ENCODE data around the gene PGP. TPM values are rescaled to one million over a fixed set of nuclear protein-coding genes. Genes with fewer than 3 reads are reported as not detected.

PGP gene
- total and polyA plus RNA-seq, 4 experiments from 2014 or later = 7.8 to 27.3 (median 19.7) TPM

GRCh38 chr16:2162676-2163118 lies 51.9 kb downstream of the PGP start:
- peaks cover 2 to 3% of the 10 kb centered on the region in 2 donors for H3K36me3 Mint-ChIP-seq
- H3K4me1 Mint-ChIP-seq = peaks cover 0 to 7% (median 2%) of the 10 kb centered on the region in 4 donors
- Histone ChIP-seq H3K4me1 (ENCODE audit: insufficient read depth, low read length) (peaks cover 9% of the 10 kb centered on the region), H3K27me3 (ENCODE audit: insufficient read depth, low read length) (no peaks in the 10 kb centered on the region), H3K36me3 (ENCODE audit: insufficient read depth, low read length) (peaks cover under 1% of the 10 kb centered on the region), H3K9me3 (ENCODE audit: control insufficient read depth in 1 of 2, low read length in 2 of 2) (no peaks in the 10 kb centered on the region), H3K4me3 (ENCODE audit: low read length in 2 of 2) (no peak overlapping the region), H3K27ac (ENCODE audit: low read depth, low read length) (no peak overlapping the region)
- no peak overlapping the region for H3K27ac Mint-ChIP-seq
- ChIA-PET POLR2A (ENCODE audit: partially characterized antibody) (interaction anchor here (1.0 kb wide), 1 partner anchor 198 kb away, joined by 3 read pairs; the partner anchor contains the start of gene RPS2), CTCF (ENCODE audit: partially characterized antibody) (interaction anchor here (1.1 kb wide), 1 partner anchor 22 kb away, joined by 4 read pairs; no protein-coding TSS in a partner anchor)
- H3K9me3 Mint-ChIP-seq = no peaks in the 10 kb centered on the region
- no peak for DNase-seq
- intact Hi-C loops (cut with micrococcal nuclease) = no loop called here
- H3K27me3 Mint-ChIP-seq = no peaks in the 10 kb centered on the region
- H3K4me3 Mint-ChIP-seq = no peak overlapping the region

DNA sequence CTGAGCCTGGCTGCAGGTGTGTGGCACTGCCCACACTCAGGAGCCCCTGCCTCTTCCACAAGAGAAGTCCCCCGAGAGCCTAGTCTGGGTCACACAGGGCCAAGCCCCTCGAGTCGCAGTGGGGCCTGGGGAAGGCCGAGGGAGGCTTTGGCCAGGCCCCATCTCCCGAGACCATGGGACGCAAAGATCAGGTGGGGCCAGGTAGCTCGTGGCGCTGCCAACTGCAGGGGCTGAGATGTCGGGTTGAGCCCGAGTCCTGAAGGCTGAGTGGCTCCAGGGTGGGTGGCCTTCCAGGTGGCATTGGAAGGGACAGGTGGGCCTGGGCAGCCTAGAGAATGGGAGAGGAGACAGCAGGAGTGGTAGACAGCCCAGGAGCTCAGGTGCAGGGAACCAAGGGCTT lies 52.7 kb downstream of the PGP start:
- Histone ChIP-seq H3K27me3 (ENCODE audit: insufficient read depth, low read length) (no peaks in the 10 kb centered on the region), H3K27ac (ENCODE audit: low read depth, low read length) (no peak overlapping the region), H3K36me3 (ENCODE audit: insufficient read depth, low read length) (no peaks in the 10 kb centered on the region), H3K4me1 (ENCODE audit: insufficient read depth, low read length) (peaks cover 17% of the 10 kb centered on the region), H3K4me3 (ENCODE audit: low read length in 2 of 2) (no peak overlapping the region), H3K9me3 (ENCODE audit: control insufficient read depth in 1 of 2, low read length in 2 of 2) (no peaks in the 10 kb centered on the region)
- POLR2A ChIA-PET (ENCODE audit: partially characterized antibody) = interaction anchor here (1.0 kb wide), 1 partner anchor 197 kb away, joined by 3 read pairs; the partner anchor contains the start of gene RPS2
- H3K27me3 Mint-ChIP-seq = no peaks in the 10 kb centered on the region
- peaks cover 2 to 3% of the 10 kb centered on the region in 2 donors for H3K36me3 Mint-ChIP-seq
- peak overlapping the region in 1 of 8 donors; percentile 31 for H3K4me3 Mint-ChIP-seq
- peaks cover 4 to 15% (median 8%) of the 10 kb centered on the region in 4 donors for H3K4me1 Mint-ChIP-seq
- peak overlapping the region in 4 of 7 donors; percentile 29 to 81 (median 44) for H3K27ac Mint-ChIP-seq
- DNase-seq = no peak
- intact Hi-C loops (cut with micrococcal nuclease) = no loop called here
- CTCF ChIA-PET (ENCODE audit: partially characterized antibody) = interaction anchor here (1.1 kb wide), 1 partner anchor 21 kb away, joined by 4 read pairs; no protein-coding TSS in a partner anchor
- no peaks in the 10 kb centered on the region for H3K9me3 Mint-ChIP-seq

Other genes starting within 250 kb of the PGP start
- not detected for gene RNF151, start 248.0 kb downstream of the PGP start, total RNA-seq
- not detected for gene RNF151, start 248.0 kb downstream of the PGP start, polyA plus RNA-seq
- gene TBL3, start 242.8 kb downstream of the PGP start, total RNA-seq = 10 to 100 TPM; 33.2 to 35.0 TPM
- 10 to 100 TPM; 44.1 to 47.6 TPM for gene TBL3, start 242.8 kb downstream of the PGP start, polyA plus RNA-seq
- under 1 TPM; 0.47 to 0.84 TPM for gene NOXO1, start 233.4 kb downstream of the PGP start, total RNA-seq
- gene NOXO1, start 233.4 kb downstream of the PGP start, polyA plus RNA-seq = under 1 TPM; 0.50 to 0.54 TPM
- 10 to 100 TPM; 19.6 to 22.6 TPM for gene GFER, start 230.6 kb downstream of the PGP start, total RNA-seq
- gene GFER, start 230.6 kb downstream of the PGP start, polyA plus RNA-seq = 10 to 100 TPM; 32.2 to 35.7 TPM
- 1 to 10 TPM; 1.6 TPM for gene SYNGR3, start 224.9 kb downstream of the PGP start, total RNA-seq
- 1 to 10 TPM in 1 of 2 donors, under 1 TPM in 1; 0.50 to 2.2 TPM for gene SYNGR3, start 224.9 kb downstream of the PGP start, polyA plus RNA-seq
- gene ZNF598, start 205.0 kb downstream of the PGP start, total RNA-seq = 10 to 100 TPM; 48.5 to 49.8 TPM
- 10 to 100 TPM in 1 of 2 donors, 1 to 10 TPM in 1; 3.1 to 10.0 TPM for gene ZNF598, start 205.0 kb downstream of the PGP start, polyA plus RNA-seq
- not detected for gene NPW, start 195.1 kb downstream of the PGP start, total RNA-seq
- gene NPW, start 195.1 kb downstream of the PGP start, polyA plus RNA-seq = not detected
- 1 to 10 TPM; 1.7 to 2.1 TPM for gene NHERF2, start 187.9 kb downstream of the PGP start, total RNA-seq
- under 1 TPM; 0.16 to 0.40 TPM for gene NHERF2, start 187.9 kb downstream of the PGP start, polyA plus RNA-seq
- gene NTHL1, start 167.0 kb downstream of the PGP start, total RNA-seq = 10 to 100 TPM in 1 of 2 experiments, 1 to 10 TPM in 1; 9.3 to 12.0 TPM
- gene NTHL1, start 167.0 kb downstream of the PGP start, polyA plus RNA-seq = 10 to 100 TPM; 13.5 to 20.1 TPM
- gene TSC2, start 166.9 kb downstream of the PGP start, total RNA-seq = 100 to 1,000 TPM; 157 to 177 TPM
- 10 to 100 TPM; 20.7 to 50.8 TPM for gene TSC2, start 166.9 kb downstream of the PGP start, polyA plus RNA-seq
- 100 to 1,000 TPM; 125 to 126 TPM for gene PKD1, start 78.9 kb downstream of the PGP start, total RNA-seq
- gene PKD1, start 78.9 kb downstream of the PGP start, polyA plus RNA-seq = 10 to 100 TPM in 1 of 2 donors, 1 to 10 TPM in 1; 2.3 to 11.7 TPM
- under 1 TPM in 1 of 2 experiments, not detected in 1; 0.44 TPM for gene RAB26, start 66.2 kb downstream of the PGP start, total RNA-seq
- under 1 TPM; 0.52 to 0.77 TPM for gene RAB26, start 66.2 kb downstream of the PGP start, polyA plus RNA-seq
- gene TRAF7, start 59.1 kb downstream of the PGP start, total RNA-seq = 10 to 100 TPM; 40.9 to 41.9 TPM
- 1 to 10 TPM; 1.9 to 8.9 TPM for gene TRAF7, start 59.1 kb downstream of the PGP start, polyA plus RNA-seq
- gene CASKIN1, start 18.2 kb downstream of the PGP start, total RNA-seq = not detected
- not detected for gene CASKIN1, start 18.2 kb downstream of the PGP start, polyA plus RNA-seq
- 10 to 100 TPM; 28.1 to 31.1 TPM for gene MLST8, start 9.4 kb downstream of the PGP start, total RNA-seq
- gene MLST8, start 9.4 kb downstream of the PGP start, polyA plus RNA-seq = 10 to 100 TPM; 27.4 to 34.7 TPM
- 10 to 100 TPM; 32.4 to 33.4 TPM for gene BRICD5, start 4.0 kb downstream of the PGP start, total RNA-seq
- gene BRICD5, start 4.0 kb downstream of the PGP start, polyA plus RNA-seq = under 1 TPM in 1 of 2 donors, not detected in 1; 0.39 TPM
- 10 to 100 TPM; 46.5 to 49.7 TPM for gene E4F1, start 8.8 kb upstream of the PGP start, total RNA-seq
- 10 to 100 TPM in 1 of 2 donors, 1 to 10 TPM in 1; 6.7 to 20.9 TPM for gene E4F1, start 8.8 kb upstream of the PGP start, polyA plus RNA-seq
- gene DNASE1L2, start 21.6 kb upstream of the PGP start, total RNA-seq = 1 to 10 TPM; 3.9 to 4.8 TPM
- gene DNASE1L2, start 21.6 kb upstream of the PGP start, polyA plus RNA-seq = not detected
- gene ECI1, start 36.7 kb upstream of the PGP start, total RNA-seq = 10 to 100 TPM; 33.0 to 36.6 TPM
- 10 to 100 TPM; 45.4 to 51.1 TPM for gene ECI1, start 36.7 kb upstream of the PGP start, polyA plus RNA-seq
- gene RNPS1, start 53.3 kb upstream of the PGP start, total RNA-seq = 100 to 1,000 TPM; 151 to 152 TPM
- gene RNPS1, start 53.3 kb upstream of the PGP start, polyA plus RNA-seq = 100 to 1,000 TPM; 265 to 267 TPM
- 10 to 100 TPM in 1 of 2 experiments, 1 to 10 TPM in 1; 8.5 to 12.7 TPM for gene ABCA3, start 125.9 kb upstream of the PGP start, total RNA-seq
- 1 to 10 TPM; 1.7 to 4.5 TPM for gene ABCA3, start 125.9 kb upstream of the PGP start, polyA plus RNA-seq
- gene CCNF, start 214.6 kb upstream of the PGP start, total RNA-seq = 1 to 10 TPM; 4.7 TPM
- 1 to 10 TPM; 1.6 to 3.3 TPM for gene CCNF, start 214.6 kb upstream of the PGP start, polyA plus RNA-seq
- gene TEDC2, start 245.3 kb upstream of the PGP start, total RNA-seq = under 1 TPM; 0.44 to 0.55 TPM
- under 1 TPM in 1 of 2 donors, not detected in 1; 0.44 TPM for gene TEDC2, start 245.3 kb upstream of the PGP start, polyA plus RNA-seq

All from CD4-positive, alpha-beta memory T cell (primary cell).